Tibial nerve (tissue), 4 donors: ENCODE data around the gene TRABD2B.

Experiments used
- EP300 ChIP-seq, 2 donors: sonication (generic); formaldehyde crosslinking; IDR thresholded peaks; one replicate each; pipeline ENCODE4 v1.6.1; 2017; ENCODE audit warnings: antibody characterized with exemption in 2 of 2, mild to moderate bottlenecking in 1 of 2
- POLR2A ChIP-seq, 2 donors: fragments of 450-650 bp; IDR thresholded peaks; one replicate each; pipeline ENCODE4 v1.6.1; 2017; ENCODE audit warnings: antibody characterized with exemption in 2 of 2, mild to moderate bottlenecking in 2 of 2, moderate library complexity in 2 of 2
- TF ChIP-seq, protein P1 (sequence below), 5 experiments: fragments of 200-600 bp in 3 of 5; fragments of 450-650 bp in 2 of 5; sonication (generic) in 3 of 5; IDR thresholded peaks; one replicate each; pipeline ENCODE4 v1.5.1; 2016 to 2019; ENCODE audit warnings: antibody characterized with exemption in 5 of 5, mild to moderate bottlenecking in 3 of 5, moderate library complexity in 2 of 5

- TF ChIP-seq POLR2A (IDR thresholded peaks at IDR 0.05) (no peak), EP300 (IDR thresholded peaks at IDR 0.05) (no peak)
- TF ChIP-seq, protein P1, sequence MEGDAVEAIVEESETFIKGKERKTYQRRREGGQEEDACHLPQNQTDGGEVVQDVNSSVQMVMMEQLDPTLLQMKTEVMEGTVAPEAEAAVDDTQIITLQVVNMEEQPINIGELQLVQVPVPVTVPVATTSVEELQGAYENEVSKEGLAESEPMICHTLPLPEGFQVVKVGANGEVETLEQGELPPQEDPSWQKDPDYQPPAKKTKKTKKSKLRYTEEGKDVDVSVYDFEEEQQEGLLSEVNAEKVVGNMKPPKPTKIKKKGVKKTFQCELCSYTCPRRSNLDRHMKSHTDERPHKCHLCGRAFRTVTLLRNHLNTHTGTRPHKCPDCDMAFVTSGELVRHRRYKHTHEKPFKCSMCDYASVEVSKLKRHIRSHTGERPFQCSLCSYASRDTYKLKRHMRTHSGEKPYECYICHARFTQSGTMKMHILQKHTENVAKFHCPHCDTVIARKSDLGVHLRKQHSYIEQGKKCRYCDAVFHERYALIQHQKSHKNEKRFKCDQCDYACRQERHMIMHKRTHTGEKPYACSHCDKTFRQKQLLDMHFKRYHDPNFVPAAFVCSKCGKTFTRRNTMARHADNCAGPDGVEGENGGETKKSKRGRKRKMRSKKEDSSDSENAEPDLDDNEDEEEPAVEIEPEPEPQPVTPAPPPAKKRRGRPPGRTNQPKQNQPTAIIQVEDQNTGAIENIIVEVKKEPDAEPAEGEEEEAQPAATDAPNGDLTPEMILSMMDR (IDR thresholded peaks at IDR 0.05), result no peak
Measured at GRCh38 chr1:47993416-47993740, 3.8 kb downstream of the TRABD2B start.
